HepG2 (cell line): ENCODE data around the gene FAM120B. TPM values are rescaled to one million over a fixed set of nuclear protein-coding genes. Genes with fewer than 3 reads are reported as not detected.
A peak's percentile ranks its signal among the peaks of the same experiment; 100 is the strongest.
"Not testable (repeated sequence)": the region's sequence is repeated elsewhere in the genome, so short reads cannot be mapped to it uniquely, and the experiment has no call there.

ENCODE experiments used
- ATAC-seq: fragments of 200-7000 bp; cut with Tn5 transposase; 3 replicates; pipeline ENCODE4 v1.9.1; 2020; ENCODE audit warnings: mild to moderate bottlenecking, moderate library complexity
- BruUV-seq: library from RNA; stranded (reverse); fragments of 400-500 nt; replicated peaks from 2 replicates; lab custom pipeline; 2021; lab: Mats Ljungman, UMichigan
- CTCF ChIA-PET: fragments of 300-600 bp; formaldehyde crosslinking; extraction: SDS; loops from one replicate; lab custom pipeline; 2021; ENCODE audit warnings: low total read pairs, inconsistent platforms, low intra/inter-chr PET ratio; lab: Yijun Ruan, JAX
- POLR2A ChIA-PET: fragments of 350-600 bp; sonication (Branson Sonifier 250); formaldehyde crosslinking; loops from one replicate; lab custom pipeline; 2020; ENCODE audit warnings: antibody characterized with exemption, inconsistent platforms; lab: Yijun Ruan, JAX
- DNase-seq: peaks from one replicate; pipeline ENCODE4 v3.0.0-alpha.2; 2015; ENCODE audit warnings: low spot score
- FAIRE-seq: peaks from 3 replicates; lab custom pipeline; 2011; peaks lifted over from hg19 to GRCh38; lab: Jason Lieb, UNC
- H2AFZ ChIP-seq: one replicate; pipeline ENCODE4 v1.6.1; 2011; ENCODE audit warnings: low read length, inconsistent platforms
- H3K27ac ChIP-seq: fragments of 300-600 bp; 3 replicates; pipeline ENCODE4 v1.8.0; 2011; ENCODE audit warnings: mixed run types, mild to moderate bottlenecking, mixed read lengths, low read length, inconsistent platforms; ENCODE audit not compliant: insufficient read depth; ENCODE audit errors: extremely low read length
- H3K27me3 ChIP-seq, 2 experiments: fragments of 200-600 bp in 1 of 2; 2 replicates in 1 of 2; 3 replicates in 1 of 2; pipeline versions ENCODE4 v1.6.0 to v1.8.0; 2011; ENCODE audit warnings: low read length in 2 of 2, mild to moderate bottlenecking in 2 of 2, moderate library complexity in 2 of 2, inconsistent platforms in 1 of 2; ENCODE audit not compliant: insufficient read depth in 2 of 2, control insufficient read depth in 1 of 2
- H3K36me3 ChIP-seq, 2 experiments: fragments of 200-600 bp in 1 of 2; replicated peaks in 1 of 2; 2 replicates in 1 of 2; 3 replicates in 1 of 2; pipeline versions ENCODE4 v1.5.1 to v1.8.0; 2011; ENCODE audit warnings: low read length in 2 of 2, inconsistent platforms in 1 of 2; ENCODE audit not compliant: insufficient read depth in 2 of 2, control insufficient read depth in 1 of 2
- H3K4me1 ChIP-seq: 2 replicates; pipeline ENCODE4 v1.5.1; 2012; ENCODE audit warnings: low read length, inconsistent platforms; ENCODE audit not compliant: insufficient read depth
- H3K4me2 ChIP-seq: 2 replicates; pipeline ENCODE4 v1.6.0; 2011; ENCODE audit warnings: low read depth, low read length, inconsistent platforms
- H3K4me3 ChIP-seq, 3 experiments: fragments of 200-600 bp in 1 of 3; sonication (generic), shearing (Covaris generic) in 1 of 3; replicated peaks in 1 of 3; 2 replicates each; pipeline ENCODE4 v1.5.1; 2011 to 2016; ENCODE audit warnings: low read length in 3 of 3, inconsistent platforms in 2 of 3, low read depth in 2 of 3, mild to moderate bottlenecking in 2 of 3, control low read depth in 1 of 3, mixed read lengths in 1 of 3; ENCODE audit not compliant: insufficient read depth in 1 of 3
- H3K79me2 ChIP-seq: one replicate; pipeline ENCODE4 v1.6.1; 2011; ENCODE audit warnings: low read length, inconsistent platforms; ENCODE audit not compliant: insufficient read depth
- H3K9ac ChIP-seq: 2 replicates; pipeline ENCODE4 v1.6.0; 2011; ENCODE audit warnings: mild to moderate bottlenecking, low read depth, low read length, inconsistent platforms; ENCODE audit not compliant: insufficient read depth
- H3K9me3 ChIP-seq: 2 replicates; pipeline ENCODE4 v1.5.1; 2012; ENCODE audit warnings: mild to moderate bottlenecking, low read length
- H4K20me1 ChIP-seq: 2 replicates; pipeline ENCODE4 v1.6.0; 2011; ENCODE audit warnings: inconsistent platforms, mild to moderate bottlenecking, low read length, moderate library complexity; ENCODE audit not compliant: insufficient read depth
- ZFP1 ChIP-seq: IDR thresholded peaks from 2 replicates; pipeline ENCODE4 v1.6.1; 2016
- WGBS: methylation state at CpG from one replicate; pipeline ENCODE4 v1.1.6; 2017; ENCODE audit warnings: low lambda C conversion rate; 5-methylcytosine and 5-hydroxymethylcytosine counted together
- in situ Hi-C: cut with HindIII; loops from 2 replicates; pipeline ENCODE4 v1.10.0; 2017; ENCODE audit warnings: low pct_unique_long_range_greater_than_20kb; ENCODE audit not compliant: extremely low pct_ligation_motif_present
- intact Hi-C: fragments of 100-400 bp; cut with micrococcal nuclease; formaldehyde crosslinking; loops from one replicate; pipeline ENCODE4 v1.10.0; 2022; ENCODE audit not compliant: unreplicated experiment
- polyA plus RNA-seq, 8 experiments: library from polyadenylated mRNA; depleted of rRNA in 3 of 8; stranded (reverse) in 7 of 8; unstranded in 1 of 8; fragments of >200 nt; fragmentation: Illumina TruSeq in 4 of 8; extraction: Trizol in 4 of 8; gene quantifications; 2 replicates each; pipeline versions ENCODE4 v1.2.1 to v1.2.3, GENCODE V29; 2011 to 2016; ENCODE audit warnings: low read depth in 4 of 8, missing spikeins in 1 of 8, mixed read lengths in 1 of 8; ENCODE audit not compliant: insufficient read depth in 1 of 8
- total RNA-seq, 5 experiments: library from RNA; depleted of rRNA; stranded (reverse); fragments of >200 nt; fragmentation: Illumina TruSeq; extraction: Trizol; gene quantifications; 2 replicates each; pipeline ENCODE4 v1.2.3, GENCODE V29; 2016; ENCODE audit warnings: low read depth in 1 of 5
- TF ChIP-seq, protein P1 (sequence below): IDR thresholded peaks from 2 replicates; pipeline ENCODE4 v1.6.1; 2018; ENCODE audit warnings: missing genetic modification reagents, mild to moderate bottlenecking, missing compliant biosample characterization

The FAM120B gene
- total and polyA plus RNA-seq, 2 of the 13 experiments (the other 11 are each of a cell fraction or from before 2014, with no cell fraction given) = 9.2 to 10.7 TPM

DNA sequence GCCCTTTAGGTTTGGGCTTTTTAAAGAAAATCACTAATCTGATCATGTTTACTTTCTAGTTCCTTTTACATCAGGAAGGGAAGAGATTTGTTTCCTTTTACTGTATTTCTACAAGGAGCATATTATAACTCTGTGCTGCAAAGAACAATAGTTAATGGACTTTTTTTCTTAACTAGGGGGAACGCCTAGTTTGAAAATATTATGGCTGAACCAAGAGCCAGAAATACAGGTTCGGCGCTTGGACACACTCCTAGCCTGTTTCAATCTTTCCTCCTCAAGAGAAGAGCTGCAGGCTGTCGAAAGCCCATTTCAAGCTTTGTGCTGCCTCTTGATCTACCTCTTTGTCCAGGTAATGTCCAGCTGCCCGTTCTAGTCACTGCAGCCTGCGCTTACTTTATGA lies 41.4 kb downstream of the FAM120B start (continued):
- TF ChIP-seq, protein P1, sequence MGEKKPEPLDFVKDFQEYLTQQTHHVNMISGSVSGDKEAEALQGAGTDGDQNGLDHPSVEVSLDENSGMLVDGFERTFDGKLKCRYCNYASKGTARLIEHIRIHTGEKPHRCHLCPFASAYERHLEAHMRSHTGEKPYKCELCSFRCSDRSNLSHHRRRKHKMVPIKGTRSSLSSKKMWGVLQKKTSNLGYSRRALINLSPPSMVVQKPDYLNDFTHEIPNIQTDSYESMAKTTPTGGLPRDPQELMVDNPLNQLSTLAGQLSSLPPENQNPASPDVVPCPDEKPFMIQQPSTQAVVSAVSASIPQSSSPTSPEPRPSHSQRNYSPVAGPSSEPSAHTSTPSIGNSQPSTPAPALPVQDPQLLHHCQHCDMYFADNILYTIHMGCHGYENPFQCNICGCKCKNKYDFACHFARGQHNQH (CRISPR knock-in tag) = no peak

DNA sequence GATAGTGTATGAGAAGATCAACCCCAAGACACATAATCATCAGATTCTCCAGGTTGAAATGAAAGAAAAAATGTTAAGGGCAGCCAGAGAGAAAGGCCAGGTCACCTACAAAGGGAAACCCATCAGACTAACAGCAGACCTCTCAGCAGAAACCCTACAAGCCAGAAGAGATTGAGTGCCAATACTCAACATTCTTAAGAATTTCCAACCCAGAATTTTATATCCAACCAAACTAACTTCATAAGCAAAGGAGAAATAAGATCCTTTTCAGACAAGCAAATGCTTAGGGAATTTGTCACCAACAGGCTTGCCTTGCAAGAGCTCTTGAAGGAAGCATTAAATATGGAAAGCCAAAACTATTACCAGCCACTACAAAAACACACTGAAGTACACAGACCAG lies 44.9 kb downstream of the FAM120B start:
- H3K27me3 ChIP-seq, POLR2A ChIA-PET, H3K4me3 ChIP-seq, BruUV-seq, ATAC-seq, H3K4me2 ChIP-seq, FAIRE-seq, H3K9ac ChIP-seq, H3K27ac ChIP-seq, H3K79me2 ChIP-seq, intact Hi-C loops, CTCF ChIA-PET, in situ Hi-C loops, H2AFZ ChIP-seq, H3K4me1 ChIP-seq, DNase-seq, H4K20me1 ChIP-seq: not testable (repeated sequence)
- Histone ChIP-seq H3K9me3 (peaks cover 28% of the 10 kb centered on the region), H3K36me3 (peaks cover 15 to 38% of the 10 kb centered on the region in 2 experiments; a peak in 4 of 5 replicates)
- TF ChIP-seq ZFP1 (CRISPR knock-in tag) = peak; percentile 76; the same call in 1 of the 2 replicates

DNA sequence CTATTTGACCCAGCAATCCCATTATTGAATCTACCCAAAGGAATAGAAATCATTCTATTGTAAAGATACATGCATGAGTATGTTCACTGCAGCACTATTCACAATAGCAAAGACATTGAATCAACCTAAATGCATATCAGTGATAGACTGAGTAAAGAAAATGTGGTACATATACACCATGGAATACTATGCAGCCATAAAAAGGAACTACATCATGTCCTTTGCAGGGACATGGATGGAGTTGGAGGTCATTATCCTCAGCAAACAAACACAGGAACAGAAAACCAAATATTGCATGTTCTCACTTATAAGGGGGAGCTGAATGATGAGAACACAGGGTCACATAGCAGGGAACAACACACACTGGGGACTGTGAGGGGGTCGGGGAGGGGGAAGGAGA lies 48.6 kb downstream of the FAM120B start:
- H3K9ac ChIP-seq, BruUV-seq, ATAC-seq, DNase-seq, CTCF ChIA-PET, H3K27ac ChIP-seq, in situ Hi-C loops, H4K20me1 ChIP-seq, H2AFZ ChIP-seq, H3K4me3 ChIP-seq, intact Hi-C loops, FAIRE-seq, H3K4me2 ChIP-seq, POLR2A ChIA-PET, H3K79me2 ChIP-seq, H3K4me1 ChIP-seq, H3K27me3 ChIP-seq: not testable (repeated sequence)
- Histone ChIP-seq H3K36me3 (peaks cover 17 to 47% of the 10 kb centered on the region in 2 experiments; a peak in 4 of 5 replicates), H3K9me3 (peaks cover 26% of the 10 kb centered on the region)
- WGBS = 92% methylated on average over 1 of the region's 1 CpG
